ENCODE results near the gene ZKSCAN1.
"Not testable (repeated sequence)": the region's sequence is repeated elsewhere in the genome, so short reads cannot be mapped to it uniquely, and the experiment has no call there.

ZKSCAN1 gene

DNA sequence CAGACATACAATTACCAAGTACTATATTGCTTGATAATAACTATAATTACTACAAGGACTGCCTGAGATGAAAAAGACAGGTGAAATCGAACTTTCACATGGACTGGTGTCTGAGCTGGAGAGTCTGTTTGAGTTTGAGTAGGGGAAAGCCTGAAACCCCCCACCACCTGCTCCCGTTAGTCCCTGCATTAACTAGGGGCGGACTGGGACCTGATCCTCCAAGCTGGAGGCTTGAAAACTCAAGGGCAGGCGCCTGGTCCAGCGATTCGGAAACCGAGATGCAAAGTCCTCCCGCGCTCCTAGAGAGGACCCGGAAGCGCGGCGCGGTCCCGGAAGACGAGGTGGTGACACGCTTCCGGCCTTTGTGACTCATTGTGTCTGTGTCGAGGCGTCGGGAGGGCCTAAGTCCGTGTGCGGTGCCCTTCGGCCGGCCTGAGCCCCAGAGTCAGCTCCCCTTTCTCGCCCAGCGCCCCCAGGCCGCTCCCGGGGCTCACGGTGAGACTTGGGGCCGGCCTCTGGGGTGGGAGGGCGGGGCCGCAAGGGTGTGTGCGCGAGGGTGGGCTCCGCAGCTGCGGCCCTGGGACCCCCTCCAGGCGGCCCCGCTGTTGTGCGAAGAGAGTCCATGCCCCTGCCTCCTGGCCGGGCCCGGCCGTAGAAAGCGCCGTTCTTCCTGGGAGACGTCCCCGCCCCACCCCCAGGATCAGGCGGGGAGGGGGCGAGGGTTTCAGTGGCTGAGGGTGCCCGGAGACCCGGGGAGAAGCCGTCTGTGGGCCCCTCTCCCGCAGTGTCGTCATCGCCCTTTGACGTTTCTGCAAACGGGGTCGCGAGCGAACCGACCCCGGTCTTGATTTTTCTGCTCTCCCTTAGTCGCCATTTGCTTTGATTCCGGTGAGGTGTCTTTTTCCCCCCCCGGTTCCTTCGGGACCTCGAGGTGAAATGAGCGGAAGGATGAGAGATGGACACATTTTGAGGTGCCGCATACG lies at the start of gene ZKSCAN1:
ZKSCAN1 (plus strand) TSS at position 365 of the 983 bp plus-strand sequence. CDS start 7,911 bp downstream, outside the sequence.
- peak; percentile 99 for DNase-seq (ENCODE audit: low spot score)

DNA sequence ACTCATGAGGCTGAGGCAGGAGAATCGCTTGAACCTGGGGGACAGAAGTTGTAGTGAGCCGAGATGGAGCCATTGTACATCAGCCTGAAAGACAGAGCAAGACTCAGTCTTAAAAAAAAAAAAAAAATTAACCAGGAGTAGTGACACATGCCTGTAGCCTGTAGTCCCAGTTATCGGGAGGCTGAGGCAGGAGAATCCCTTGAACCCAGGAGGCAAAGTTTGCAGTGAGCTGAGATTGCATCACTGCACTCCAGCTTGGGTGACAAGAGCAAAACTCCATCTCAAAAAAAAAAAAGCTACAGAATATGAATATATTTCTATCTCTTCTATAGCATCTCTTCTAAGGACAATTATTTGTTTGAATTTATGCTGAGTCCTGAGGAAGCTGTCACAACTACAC lies 46.1 kb upstream of the ZKSCAN1 start:
- no peak for DNase-seq (ENCODE audit: low spot score)

DNA sequence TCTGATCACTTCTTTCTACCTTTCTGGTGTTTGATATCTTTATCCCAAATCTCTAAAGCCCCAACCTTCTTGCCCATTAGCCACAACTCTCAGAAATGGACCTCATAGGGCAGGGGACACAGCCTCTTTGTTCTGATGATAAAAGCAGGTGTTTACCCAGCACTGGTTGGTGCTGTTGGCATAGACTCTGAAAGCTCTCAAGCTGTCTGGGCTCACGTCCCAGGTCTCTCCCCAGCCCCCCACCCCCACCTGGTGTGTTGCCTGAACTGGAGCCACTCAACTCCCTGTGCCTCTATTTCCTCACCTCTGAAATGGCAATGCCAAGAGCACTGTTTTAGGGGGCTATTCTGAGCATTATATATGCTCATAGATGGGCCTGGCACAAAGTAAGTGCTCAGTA lies 45.6 kb upstream of the ZKSCAN1 start:
- not testable (repeated sequence) for DNase-seq (ENCODE audit: low spot score)

- DNase-seq (ENCODE audit: low spot score) = no peak
Observed at GRCh38 chr7:99971242-99971641, 44.2 kb upstream of the ZKSCAN1 start.

GRCh38 chr7:99973817-99974216 lies 41.6 kb upstream of the ZKSCAN1 start:
- DNase-seq (ENCODE audit: low spot score) = not testable (repeated sequence)

GRCh38 chr7:99974681-99975080 lies 40.7 kb upstream of the ZKSCAN1 start:
- DNase-seq (ENCODE audit: low spot score) = no peak

DNA sequence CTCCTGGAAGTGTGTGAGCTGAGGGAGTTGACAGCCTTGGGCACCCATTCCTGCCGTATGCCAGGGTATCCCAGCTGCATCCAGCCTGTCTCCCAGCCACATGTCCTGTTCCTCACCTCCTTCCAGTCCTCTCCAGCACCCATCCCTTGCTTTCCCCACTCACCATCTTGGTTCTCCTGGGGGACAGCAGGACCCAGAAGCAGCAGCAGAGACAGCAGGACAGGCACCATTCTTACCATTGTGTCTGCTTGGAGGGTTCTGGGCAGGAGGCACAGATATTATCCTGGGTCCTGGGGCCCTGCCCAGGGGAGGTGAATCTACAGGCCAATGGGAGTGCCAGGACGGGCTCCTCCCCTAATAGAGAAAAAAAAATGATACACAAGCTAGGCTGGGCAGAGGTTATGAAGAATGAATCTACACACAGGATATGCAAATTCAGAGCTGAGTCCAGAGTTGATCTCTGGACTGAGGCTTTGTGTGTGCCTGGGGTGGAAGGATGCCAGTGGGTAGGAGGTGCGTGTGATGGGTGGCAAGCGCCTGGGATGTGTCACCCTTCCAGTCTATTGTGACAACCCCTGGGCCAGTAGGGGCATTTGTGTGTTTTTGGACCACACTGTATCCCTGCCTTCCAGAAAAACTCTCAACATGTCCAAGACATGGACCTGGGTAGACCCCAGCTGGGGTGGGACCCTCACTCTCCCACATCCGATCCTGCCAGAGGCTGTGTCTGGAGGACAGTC lies 39.4 kb upstream of the ZKSCAN1 start, which contains the start of gene AZGP1:
AZGP1 (minus strand) TSS at position 250 of the 740 bp plus-strand sequence; CDS start at position 239, 11 bp downstream.
- DNase-seq (ENCODE audit: low spot score) = no peak

DNA sequence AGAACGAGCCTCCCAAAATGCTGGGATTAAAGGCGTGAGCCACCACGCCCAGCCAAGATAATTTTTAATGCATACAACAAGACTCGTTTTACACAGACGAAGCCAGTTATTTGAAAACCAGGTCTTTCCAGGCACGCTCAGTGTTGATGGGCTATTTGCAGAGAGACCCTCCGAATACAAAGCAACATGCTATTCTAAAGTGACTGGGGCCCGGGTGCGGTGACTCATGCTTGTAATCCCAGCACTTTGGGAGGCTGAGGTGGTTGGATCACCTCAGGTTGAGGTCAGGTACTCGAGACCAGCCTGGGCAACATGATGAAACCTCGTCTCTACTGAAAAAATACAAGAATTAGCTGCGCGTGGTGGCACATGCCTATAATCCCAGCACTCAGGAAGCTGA lies 38.8 kb upstream of the ZKSCAN1 start:
- DNase-seq (ENCODE audit: low spot score) = no peak

DNA sequence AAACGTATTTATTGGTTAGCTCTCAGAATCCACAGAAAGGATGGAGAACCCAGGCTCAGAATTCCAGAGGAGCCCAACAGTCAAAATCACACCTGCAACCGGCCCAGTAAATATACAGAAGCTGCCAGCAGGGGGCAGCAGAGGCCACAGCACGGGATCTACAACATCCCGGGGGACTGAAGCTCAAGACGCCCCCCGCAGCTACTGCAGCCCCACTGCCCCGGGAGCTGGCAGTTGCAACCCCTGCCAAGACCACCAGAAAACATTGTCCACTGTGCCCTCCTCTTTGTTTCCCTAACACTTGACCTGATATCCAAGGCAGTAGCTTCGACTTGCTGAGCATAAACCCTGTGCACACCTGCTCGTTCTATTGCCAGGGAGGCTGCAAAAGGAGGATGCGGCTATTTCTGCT lies 35.6 kb upstream of the ZKSCAN1 start:
- not testable (repeated sequence) for DNase-seq (ENCODE audit: low spot score)

- DNase-seq (ENCODE audit: low spot score) = not testable (repeated sequence)
Observed at GRCh38 chr7:99980448-99980872, 34.9 kb upstream of the ZKSCAN1 start.

- not testable (repeated sequence) for DNase-seq (ENCODE audit: low spot score)
Observed at GRCh38 chr7:99981066-99981465, 34.3 kb upstream of the ZKSCAN1 start.

DNA sequence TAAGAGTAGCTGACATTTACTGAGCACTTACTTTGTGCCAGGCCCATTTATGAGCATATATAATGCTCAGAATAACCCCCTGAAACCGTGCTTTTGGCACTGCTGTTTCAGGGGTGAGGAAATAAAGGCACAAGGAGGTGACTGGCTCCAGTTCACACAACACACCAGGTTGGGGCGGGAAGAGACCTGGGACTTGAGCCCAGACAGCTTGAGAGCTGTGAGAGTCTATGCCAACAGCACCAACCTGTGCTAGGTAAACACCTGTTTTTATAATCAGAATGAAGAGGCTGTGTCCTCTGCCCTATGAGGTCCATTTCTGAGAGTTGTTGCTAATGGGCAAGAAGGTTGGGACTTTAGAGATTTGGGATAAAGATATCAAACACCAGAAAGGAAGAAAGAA lies 30.8 kb upstream of the ZKSCAN1 start:
- no peak for DNase-seq (ENCODE audit: low spot score)

- DNase-seq (ENCODE audit: low spot score) = not testable (repeated sequence)
Observed at GRCh38 chr7:99987306-99987705, 28.1 kb upstream of the ZKSCAN1 start.

DNA sequence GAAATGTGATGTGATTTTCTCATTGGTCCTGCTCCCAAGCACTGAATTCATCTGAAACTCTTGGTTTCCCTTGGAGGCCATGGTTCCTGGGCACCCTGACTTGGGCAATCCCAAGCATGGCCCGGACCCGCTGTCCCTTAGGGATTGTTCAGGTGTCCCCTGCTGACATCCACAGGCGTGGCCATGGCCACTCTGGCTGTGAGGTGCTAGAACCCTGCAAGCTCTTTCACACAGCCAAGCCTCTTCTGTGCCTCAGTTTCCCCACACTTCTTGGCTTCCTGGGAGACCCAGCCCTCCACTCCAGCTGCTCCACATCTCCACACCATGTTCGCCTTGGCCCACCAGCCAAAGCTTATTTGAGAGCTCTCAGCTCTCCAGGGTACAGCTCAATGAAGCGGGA lies 27.6 kb upstream of the ZKSCAN1 start:
- DNase-seq (ENCODE audit: low spot score) = no peak

DNA sequence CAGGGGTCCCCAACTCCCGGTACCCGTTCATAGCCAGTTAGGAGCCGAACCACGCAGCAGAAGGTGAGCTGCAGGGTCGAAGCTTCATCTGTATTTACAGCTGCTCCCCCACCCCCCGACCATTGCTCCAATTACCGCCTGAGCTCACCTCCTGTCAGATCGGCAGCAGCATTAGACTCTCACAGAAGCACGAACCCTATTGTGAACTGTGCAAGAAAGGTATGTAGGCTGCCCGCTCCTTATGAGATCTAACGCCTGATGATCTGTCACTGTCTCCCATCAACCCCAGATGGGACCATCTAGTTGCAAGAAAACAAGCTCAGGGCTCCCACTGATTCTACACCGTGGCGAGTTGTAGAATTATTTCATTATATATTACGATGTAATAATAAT lies 24.9 kb upstream of the ZKSCAN1 start:
- no peak for DNase-seq (ENCODE audit: low spot score)

GRCh38 chr7:99991543-99991942 lies 23.9 kb upstream of the ZKSCAN1 start:
- not testable (repeated sequence) for DNase-seq (ENCODE audit: low spot score)

DNA sequence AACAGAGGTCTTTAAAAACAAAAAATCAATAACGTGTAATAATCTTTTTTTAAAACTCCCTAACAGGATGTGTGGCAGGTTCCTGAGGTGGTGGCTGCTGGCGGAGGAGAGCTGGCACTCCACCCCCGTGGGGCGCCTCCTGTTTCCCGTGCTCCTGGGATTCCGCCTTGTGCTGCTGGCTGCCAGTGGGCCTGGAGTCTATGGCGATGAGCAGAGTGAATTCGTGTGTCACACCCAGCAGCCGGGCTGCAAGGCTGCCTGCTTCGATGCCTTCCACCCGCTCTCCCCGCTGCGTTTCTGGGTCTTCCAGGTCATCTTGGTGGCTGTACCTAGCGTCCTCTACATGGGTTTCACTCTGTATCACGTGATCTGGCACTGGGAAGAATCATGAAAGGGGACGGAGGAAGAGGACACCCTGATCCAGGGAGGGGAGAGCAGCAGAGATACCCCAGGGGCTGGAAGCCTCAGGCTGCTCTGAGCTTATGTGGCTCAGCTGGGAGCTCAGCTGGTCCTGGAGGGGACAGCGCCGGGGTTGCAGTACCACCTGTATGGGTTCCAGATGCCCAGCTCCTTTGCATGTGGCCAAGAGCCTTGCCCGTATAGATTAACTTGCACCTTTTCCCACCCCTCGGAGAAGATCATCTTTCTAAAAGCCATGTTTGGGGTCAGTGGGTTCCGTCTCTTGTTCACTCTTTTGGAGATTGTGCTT lies 22.9 kb upstream of the ZKSCAN1 start:
- no peak for DNase-seq (ENCODE audit: low spot score)

DNA sequence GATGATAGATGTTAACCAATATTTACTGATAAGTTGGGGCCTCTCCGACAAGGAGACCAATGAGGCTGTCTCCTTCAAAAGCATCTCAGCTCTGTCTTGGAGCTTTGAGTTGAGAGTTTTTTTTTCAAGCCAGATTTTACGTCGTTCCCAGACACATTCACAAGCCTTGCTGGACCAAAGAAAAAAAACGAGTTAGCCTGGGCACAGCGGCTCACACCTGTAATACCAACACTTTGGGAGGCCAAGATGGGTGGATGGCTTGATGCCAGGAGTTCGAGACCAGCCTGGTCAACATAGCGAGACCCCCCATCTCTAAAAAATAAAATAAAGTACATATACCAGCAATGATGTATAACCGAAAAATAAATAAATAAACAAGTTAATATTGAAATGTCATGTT lies 20.6 kb upstream of the ZKSCAN1 start:
- no peak for DNase-seq (ENCODE audit: low spot score)

DNA sequence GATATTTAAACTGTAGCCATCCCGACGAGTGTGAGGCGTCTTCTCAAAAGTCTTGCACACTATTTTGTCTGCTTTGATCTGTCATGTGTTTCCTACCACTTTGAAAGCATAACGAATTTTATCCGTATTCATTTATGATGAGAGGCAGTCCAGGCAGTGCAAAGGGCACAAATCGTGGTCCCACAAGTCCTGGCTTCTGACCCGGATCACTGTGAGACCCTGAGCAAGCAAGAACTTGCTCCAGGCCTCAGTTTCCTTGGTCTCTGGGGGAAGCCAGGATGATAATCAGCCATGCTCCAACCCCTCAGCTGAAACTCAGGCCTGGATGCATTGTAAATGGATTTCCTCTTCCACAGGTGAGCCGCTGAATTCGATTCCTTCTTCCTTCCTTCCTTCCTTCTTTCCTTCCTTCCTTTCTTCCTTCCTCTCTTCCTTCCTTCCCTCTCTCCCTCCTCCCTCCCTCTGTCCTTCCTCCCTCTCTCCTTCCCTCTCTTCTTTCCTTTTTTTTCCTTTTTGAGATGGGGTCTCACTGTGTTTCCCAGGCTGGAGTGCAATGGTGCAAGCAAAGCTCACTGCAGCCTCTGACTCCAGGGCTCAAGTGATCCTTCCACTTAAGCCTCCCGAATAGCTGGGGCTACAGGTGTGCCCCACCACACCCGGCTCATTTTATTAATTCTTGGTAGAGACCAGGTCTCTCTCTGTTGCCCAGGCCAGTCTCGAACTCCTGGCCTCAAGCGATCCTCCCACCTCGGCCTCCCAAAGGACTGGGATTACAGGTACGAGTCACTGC lies 18.4 kb upstream of the ZKSCAN1 start:
- no peak for DNase-seq (ENCODE audit: low spot score)

DNA sequence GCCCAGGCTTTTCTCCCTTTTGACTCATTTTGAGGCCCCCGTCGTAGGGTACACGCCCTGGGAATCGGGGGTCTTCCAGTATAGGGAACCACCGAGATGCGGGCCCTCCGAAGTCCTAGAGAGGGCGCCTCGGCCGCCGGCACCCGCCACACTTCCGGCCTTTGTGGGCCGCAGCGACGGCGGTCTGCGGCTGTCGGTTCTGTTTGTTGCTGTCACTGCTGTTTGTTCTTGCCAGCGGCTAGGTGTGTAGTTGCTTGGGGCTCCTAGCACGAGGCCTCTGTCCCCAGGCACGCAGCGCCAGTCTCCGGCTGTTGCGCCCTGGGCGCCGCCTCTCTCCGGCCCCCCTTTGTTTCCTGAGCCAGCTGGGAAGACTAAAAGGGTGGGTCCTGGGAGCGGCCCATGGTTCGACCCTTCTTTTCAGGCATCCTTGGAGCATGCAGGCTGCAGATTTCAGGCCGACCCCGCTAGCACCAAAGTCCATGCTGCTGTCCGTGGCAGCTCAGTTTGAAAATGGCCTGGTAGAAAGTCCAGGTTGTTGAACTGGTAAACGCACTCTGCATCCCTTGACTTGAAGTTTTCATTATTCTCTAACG lies 17.8 kb upstream of the ZKSCAN1 start:
- peak; percentile 67 for DNase-seq (ENCODE audit: low spot score)

- no peak for DNase-seq (ENCODE audit: low spot score)
Observed at GRCh38 chr7:100000239-100000638, 15.2 kb upstream of the ZKSCAN1 start.

All from AG20443 (cell line).